HepG2 (cell line): ENCODE results near the gene RPS27L. TPM values are rescaled to one million over a fixed set of nuclear protein-coding genes. Genes with fewer than 3 reads are reported as not detected.

Experiments used
- ATAC-seq: fragments of 200-7000 bp; cut with Tn5 transposase; 3 replicates; pipeline ENCODE4 v1.9.1; 2020; ENCODE audit warnings: mild to moderate bottlenecking, moderate library complexity
- BruUV-seq: library from RNA; stranded (reverse); fragments of 400-500 nt; replicated peaks from 2 replicates; lab custom pipeline; 2021; lab: Mats Ljungman, UMichigan
- CTCF ChIA-PET: fragments of 300-600 bp; formaldehyde crosslinking; extraction: SDS; loops from one replicate; lab custom pipeline; 2021; ENCODE audit warnings: low total read pairs, inconsistent platforms, low intra/inter-chr PET ratio; lab: Yijun Ruan, JAX
- POLR2A ChIA-PET: fragments of 350-600 bp; sonication (Branson Sonifier 250); formaldehyde crosslinking; loops from one replicate; lab custom pipeline; 2020; ENCODE audit warnings: antibody characterized with exemption, inconsistent platforms; lab: Yijun Ruan, JAX
- DNase-seq: peaks from one replicate; pipeline ENCODE4 v3.0.0-alpha.2; 2015; ENCODE audit warnings: low spot score
- FAIRE-seq: peaks from 3 replicates; lab custom pipeline; 2011; peaks lifted over from hg19 to GRCh38; lab: Jason Lieb, UNC
- H2AFZ ChIP-seq: one replicate; pipeline ENCODE4 v1.6.1; 2011; ENCODE audit warnings: low read length, inconsistent platforms
- H3K27ac ChIP-seq: fragments of 300-600 bp; 3 replicates; pipeline ENCODE4 v1.8.0; 2011; ENCODE audit warnings: mixed run types, mild to moderate bottlenecking, mixed read lengths, low read length, inconsistent platforms; ENCODE audit not compliant: insufficient read depth; ENCODE audit errors: extremely low read length
- H3K27me3 ChIP-seq, 2 experiments: fragments of 200-600 bp in 1 of 2; 2 replicates in 1 of 2; 3 replicates in 1 of 2; pipeline versions ENCODE4 v1.6.0 to v1.8.0; 2011; ENCODE audit warnings: low read length in 2 of 2, mild to moderate bottlenecking in 2 of 2, moderate library complexity in 2 of 2, inconsistent platforms in 1 of 2; ENCODE audit not compliant: insufficient read depth in 2 of 2, control insufficient read depth in 1 of 2
- H3K36me3 ChIP-seq, 2 experiments: fragments of 200-600 bp in 1 of 2; replicated peaks in 1 of 2; 2 replicates in 1 of 2; 3 replicates in 1 of 2; pipeline versions ENCODE4 v1.5.1 to v1.8.0; 2011; ENCODE audit warnings: low read length in 2 of 2, inconsistent platforms in 1 of 2; ENCODE audit not compliant: insufficient read depth in 2 of 2, control insufficient read depth in 1 of 2
- H3K4me1 ChIP-seq: 2 replicates; pipeline ENCODE4 v1.5.1; 2012; ENCODE audit warnings: low read length, inconsistent platforms; ENCODE audit not compliant: insufficient read depth
- H3K4me2 ChIP-seq: 2 replicates; pipeline ENCODE4 v1.6.0; 2011; ENCODE audit warnings: low read depth, low read length, inconsistent platforms
- H3K4me3 ChIP-seq, 3 experiments: fragments of 200-600 bp in 1 of 3; sonication (generic), shearing (Covaris generic) in 1 of 3; replicated peaks in 1 of 3; 2 replicates each; pipeline ENCODE4 v1.5.1; 2011 to 2016; ENCODE audit warnings: low read length in 3 of 3, inconsistent platforms in 2 of 3, low read depth in 2 of 3, mild to moderate bottlenecking in 2 of 3, control low read depth in 1 of 3, mixed read lengths in 1 of 3; ENCODE audit not compliant: insufficient read depth in 1 of 3
- H3K79me2 ChIP-seq: one replicate; pipeline ENCODE4 v1.6.1; 2011; ENCODE audit warnings: low read length, inconsistent platforms; ENCODE audit not compliant: insufficient read depth
- H3K9ac ChIP-seq: 2 replicates; pipeline ENCODE4 v1.6.0; 2011; ENCODE audit warnings: mild to moderate bottlenecking, low read depth, low read length, inconsistent platforms; ENCODE audit not compliant: insufficient read depth
- H3K9me3 ChIP-seq: 2 replicates; pipeline ENCODE4 v1.5.1; 2012; ENCODE audit warnings: mild to moderate bottlenecking, low read length
- H4K20me1 ChIP-seq: 2 replicates; pipeline ENCODE4 v1.6.0; 2011; ENCODE audit warnings: inconsistent platforms, mild to moderate bottlenecking, low read length, moderate library complexity; ENCODE audit not compliant: insufficient read depth
- ELF3 ChIP-seq: IDR thresholded peaks from 2 replicates; pipeline ENCODE4 v1.6.1; 2016; ENCODE audit warnings: missing genetic modification reagents, missing compliant biosample characterization
- HNRNPUL1 ChIP-seq: fragments of 200-400 bp; formaldehyde crosslinking; IDR thresholded peaks from 2 replicates; pipeline ENCODE4 v1.6.1; 2017; ENCODE audit warnings: low read depth, mild to moderate bottlenecking, low read length, moderate library complexity
- IRX3 ChIP-seq: sonication (generic); formaldehyde crosslinking; IDR thresholded peaks from 2 replicates; pipeline ENCODE4 v1.8.1; 2023; ENCODE audit warnings: mild to moderate bottlenecking, low read depth, missing genetic modification reagents, borderline replicate concordance
- KDM5B ChIP-seq: sonication (generic); formaldehyde crosslinking; IDR thresholded peaks from 2 replicates; pipeline ENCODE4 v1.4.0; 2020; ENCODE audit warnings: missing genetic modification reagents, mild to moderate bottlenecking, borderline replicate concordance
- MBNL3 ChIP-seq: fragments of 250-450 bp; sonication (Bioruptor Pico); conservative IDR thresholded peaks from 2 replicates; pipeline ENCODE4 v1.8.0; 2022; ENCODE audit warnings: mild to moderate bottlenecking, inconsistent platforms
- ZNF138 ChIP-seq: sonication (generic); formaldehyde crosslinking; IDR thresholded peaks from 2 replicates; pipeline ENCODE4 v1.5.0; 2020; ENCODE audit warnings: mild to moderate bottlenecking, low read depth, missing genetic modification reagents
- ZNF772 ChIP-seq: sonication (generic); formaldehyde crosslinking; IDR thresholded peaks from 2 replicates; pipeline ENCODE4 v1.5.0; 2020; ENCODE audit warnings: mild to moderate bottlenecking, missing genetic modification reagents
- WGBS: methylation state at CpG from one replicate; pipeline ENCODE4 v1.1.6; 2017; ENCODE audit warnings: low lambda C conversion rate; 5-methylcytosine and 5-hydroxymethylcytosine counted together
- in situ Hi-C: cut with HindIII; loops from 2 replicates; pipeline ENCODE4 v1.10.0; 2017; ENCODE audit warnings: low pct_unique_long_range_greater_than_20kb; ENCODE audit not compliant: extremely low pct_ligation_motif_present
- intact Hi-C: fragments of 100-400 bp; cut with micrococcal nuclease; formaldehyde crosslinking; loops from one replicate; pipeline ENCODE4 v1.10.0; 2022; ENCODE audit not compliant: unreplicated experiment
- polyA plus RNA-seq, 8 experiments: library from polyadenylated mRNA; depleted of rRNA in 3 of 8; stranded (reverse) in 7 of 8; unstranded in 1 of 8; fragments of >200 nt; fragmentation: Illumina TruSeq in 4 of 8; extraction: Trizol in 4 of 8; gene quantifications; 2 replicates each; pipeline versions ENCODE4 v1.2.1 to v1.2.3, GENCODE V29; 2011 to 2016; ENCODE audit warnings: low read depth in 4 of 8, missing spikeins in 1 of 8, mixed read lengths in 1 of 8; ENCODE audit not compliant: insufficient read depth in 1 of 8
- total RNA-seq, 5 experiments: library from RNA; depleted of rRNA; stranded (reverse); fragments of >200 nt; fragmentation: Illumina TruSeq; extraction: Trizol; gene quantifications; 2 replicates each; pipeline ENCODE4 v1.2.3, GENCODE V29; 2016; ENCODE audit warnings: low read depth in 1 of 5

RPS27L gene
- total and polyA plus RNA-seq, 2 of the 13 experiments (the other 11 are each of a cell fraction or from before 2014, with no cell fraction given), result 231 to 433 TPM

- FAIRE-seq, result no peak
- DNase-seq, result no peak
- Histone ChIP-seq H3K36me3 (peaks cover 3 to 5% of the 10 kb centered on the region in 2 experiments; a peak in 2 of 5 replicates), H3K9ac (no peak overlapping the region), H3K4me2 (no peak overlapping the region), H3K9me3 (no peaks in the 10 kb centered on the region), H3K27me3 (no peaks in the 10 kb centered on the region), H3K4me3 (no peak overlapping the region), H4K20me1 (no peaks in the 10 kb centered on the region), H3K79me2 (no peaks in the 10 kb centered on the region), H2AFZ (no peak overlapping the region), H3K27ac (no peak overlapping the region), H3K4me1 (no peaks in the 10 kb centered on the region)
- 100% methylated on average over 2 of the region's 2 CpGs for WGBS
- CTCF ChIA-PET, result no interaction called here
- no peak for TF ChIP-seq ZNF772 (CRISPR knock-in tag)
- POLR2A ChIA-PET, result no interaction called here
- in situ Hi-C loops (no loop called here), intact Hi-C loops (no loop called here)
- no TSS peak for BruUV-seq
- no peak for ATAC-seq
Observed at GRCh38 chr15:63145426-63145825, 11.9 kb downstream of the RPS27L start.

GRCh38 chr15:63140936-63141335, 16.3 kb downstream of the RPS27L start:
- in situ Hi-C loops, result no loop called here
- 92% methylated on average over 2 of the region's 2 CpGs for WGBS

More at GRCh38 chr15:63140936-63141335, 16.3 kb downstream of the RPS27L start:
- Histone ChIP-seq H3K27ac (no peak overlapping the region), H3K9me3 (no peaks in the 10 kb centered on the region), H3K9ac (no peak overlapping the region), H4K20me1 (no peaks in the 10 kb centered on the region), H3K27me3 (no peaks in the 10 kb centered on the region), H3K4me2 (no peak overlapping the region), H3K36me3 (peaks cover 0 to 4% of the 10 kb centered on the region in 2 experiments; a peak in 2 of 5 replicates), H3K4me3 (no peak overlapping the region), H2AFZ (no peak overlapping the region), H3K79me2 (no peaks in the 10 kb centered on the region), H3K4me1 (no peaks in the 10 kb centered on the region)
- intact Hi-C loops, result no loop called here
- FAIRE-seq (no peak), DNase-seq (no peak), ATAC-seq (no peak)
- TF ChIP-seq ZNF138 (CRISPR knock-in tag) (no peak), HNRNPUL1 (no peak), KDM5B (CRISPR knock-in tag) (no peak), IRX3 (CRISPR knock-in tag) (no peak), ELF3 (CRISPR knock-in tag) (no peak), MBNL3 (no peak)
- no TSS peak for BruUV-seq
- ChIA-PET CTCF (no interaction called here), POLR2A (no interaction called here)
